Ectodermal cell (in vitro differentiated cells): ENCODE data around the gene CDR2.

ENCODE experiments used
- H3K27ac ChIP-seq: 2 replicates; pipeline ENCODE4 v1.7.0; 2013; ENCODE audit warnings: mild to moderate bottlenecking, low read depth, low read length; ENCODE audit not compliant: insufficient read depth, poor library complexity, severe bottlenecking
- H3K27me3 ChIP-seq: 2 replicates; pipeline ENCODE4 v1.7.0; 2013; ENCODE audit warnings: mild to moderate bottlenecking, low read length; ENCODE audit not compliant: insufficient read depth, control insufficient read depth, poor library complexity, severe bottlenecking
- H3K36me3 ChIP-seq: one replicate; pipeline ENCODE4 v1.7.0; 2013; ENCODE audit warnings: low read length; ENCODE audit not compliant: control insufficient read depth, insufficient read depth
- H3K4me1 ChIP-seq: one replicate; pipeline ENCODE4 v1.7.0; 2013; ENCODE audit warnings: low read length; ENCODE audit not compliant: control insufficient read depth, insufficient read depth
- H3K4me3 ChIP-seq: 2 replicates; pipeline ENCODE4 v1.7.0; 2013; ENCODE audit warnings: low read depth, low read length, control low read depth; ENCODE audit not compliant: insufficient read depth
- H3K9me3 ChIP-seq: 2 replicates; pipeline ENCODE4 v1.7.0; 2013; ENCODE audit warnings: mild to moderate bottlenecking, low read length, moderate library complexity; ENCODE audit not compliant: control insufficient read depth
- WGBS, 2 experiments: methylation state at CpG; one replicate each; pipeline ENCODE4 v1.1.7; 2013; ENCODE audit warnings: missing lambda C conversion rate in 2 of 2; 5-methylcytosine and 5-hydroxymethylcytosine counted together

CDR2 gene

GRCh38 chr16:22297114-22297870 is 77.1 kb downstream of the CDR2 start, which contains the start of gene POLR3E:
Gene POLR3E (plus strand): TSS chr16:22297409. CDS start chr16:22302969, 5,560 bp downstream.
- 0 to 1% methylated on average over 76 of the region's 76 CpGs for WGBS, 2 experiments
- Histone ChIP-seq H3K4me3 (peak within 1 kb of the TSS; percentile 90), H3K36me3 (no peaks in the 10 kb centered on the region), H3K27ac (peak within 1 kb of the TSS; percentile 82), H3K9me3 (no peaks in the 10 kb centered on the region), H3K27me3 (no peaks in the 10 kb centered on the region), H3K4me1 (no peaks in the 10 kb centered on the region)

GRCh38 chr16:22296225-22297113 is 78.0 kb downstream of the CDR2 start:
- Histone ChIP-seq H3K4me1 (no peaks in the 10 kb centered on the region), H3K4me3 (peak overlapping the region; percentile 49), H3K27me3 (no peaks in the 10 kb centered on the region), H3K27ac (no peak overlapping the region), H3K36me3 (no peaks in the 10 kb centered on the region), H3K9me3 (no peaks in the 10 kb centered on the region)
- WGBS, 2 experiments = 6 to 18% methylated on average over 13 to 17 of the region's 17 CpGs
